Panc1 (cell line): ENCODE data around the gene WDR75. TPM values are rescaled to one million over a fixed set of nuclear protein-coding genes. Genes with fewer than 3 reads are reported as not detected.

Experiments
- ATAC-seq: fragments of 200-7000 bp; cut with Tn5 transposase; 2 replicates; pipeline ENCODE4 v1.9.1; 2020; ENCODE audit warnings: mild to moderate bottlenecking, moderate library complexity
- BruUV-seq: library from RNA; stranded (reverse); fragments of 400-500 nt; replicated peaks from 2 replicates; lab custom pipeline; 2021; lab: Mats Ljungman, UMichigan
- CTCF ChIA-PET: fragments of 300-600 bp; sonication (Branson Sonifier 250); formaldehyde crosslinking; loops from one replicate; lab custom pipeline; 2022; ENCODE audit warnings: antibody characterized with exemption; lab: Charles Lee
- POLR2A ChIA-PET: fragments of 300-600 bp; sonication (Branson Sonifier 250); formaldehyde crosslinking; loops from one replicate; lab custom pipeline; 2022; ENCODE audit warnings: antibody characterized with exemption; lab: Charles Lee
- DNase-seq: peaks from one replicate; pipeline ENCODE4 v3.0.0-alpha.2; 2010; ENCODE audit warnings: low read depth, low spot score
- H3K27ac ChIP-seq: 2 replicates; pipeline ENCODE4 v1.5.1; 2011; ENCODE audit warnings: mild to moderate bottlenecking, low read length, inconsistent platforms
- H3K27me3 ChIP-seq: fragments of 200-500 bp; sonication (Bioruptor generic); 2 replicates; pipeline ENCODE4 v1.6.0; 2014; ENCODE audit warnings: low read length, inconsistent platforms; ENCODE audit not compliant: control insufficient read depth, insufficient read depth
- H3K36me3 ChIP-seq: fragments of 200-500 bp; sonication (Bioruptor generic); 2 replicates; pipeline ENCODE4 v1.5.1; 2014; ENCODE audit warnings: inconsistent platforms, mild to moderate bottlenecking, low read length, moderate library complexity; ENCODE audit not compliant: control insufficient read depth, insufficient read depth
- H3K4me1 ChIP-seq: 2 replicates; pipeline ENCODE4 v1.5.1; 2011; ENCODE audit warnings: inconsistent platforms, mild to moderate bottlenecking, low read length, moderate library complexity; ENCODE audit not compliant: control insufficient read depth, insufficient read depth
- H3K4me3 ChIP-seq, 2 experiments: 2 replicates each; pipeline ENCODE4 v1.5.1; 2011 to 2012; ENCODE audit warnings: low read depth in 2 of 2, low read length in 2 of 2, mild to moderate bottlenecking in 2 of 2, inconsistent platforms in 1 of 2, moderate library complexity in 1 of 2
- H3K9me3 ChIP-seq: fragments of 200-500 bp; sonication (Bioruptor generic); 2 replicates; pipeline ENCODE4 v1.5.1; 2014; ENCODE audit warnings: low read depth, mild to moderate bottlenecking, inconsistent platforms, low read length, moderate library complexity; ENCODE audit not compliant: control insufficient read depth, insufficient read depth
- POLR2AphosphoS5 ChIP-seq: IDR thresholded peaks from 2 replicates; pipeline ENCODE4 v1.6.1; 2012; ENCODE audit warnings: mild to moderate bottlenecking, low read depth, low read length, moderate library complexity
- SIN3A ChIP-seq: IDR thresholded peaks from 2 replicates; pipeline ENCODE4 v1.6.1; 2012; ENCODE audit warnings: low read depth, mild to moderate bottlenecking, low read length, moderate library complexity, borderline replicate concordance; ENCODE audit not compliant: insufficient read depth
- TCF7L2 ChIP-seq: IDR thresholded peaks from 2 replicates; pipeline ENCODE4 v1.6.1; 2011; ENCODE audit warnings: mild to moderate bottlenecking, low read depth, low read length, inconsistent platforms
- in situ Hi-C: cut with HindIII; loops from 2 replicates; pipeline ENCODE4 v1.10.0; 2016; ENCODE audit warnings: low sequenced_read_pairs, low pct_unique_long_range_greater_than_20kb
- intact Hi-C: fragments of 100-400 bp; cut with micrococcal nuclease; formaldehyde crosslinking; loops from one replicate; pipeline ENCODE4 v1.10.0; 2022; ENCODE audit not compliant: unreplicated experiment
- total RNA-seq: library from RNA; stranded (reverse); gene quantifications from one replicate; pipeline ENCODE4 v1.2.1, GENCODE V29; 2021; ENCODE audit not compliant: unreplicated experiment
- TF ChIP-seq, protein P1 (sequence below): fragments of 450-650 bp; IDR thresholded peaks from 2 replicates; pipeline ENCODE4 v1.5.1; 2017; ENCODE audit warnings: mild to moderate bottlenecking
- TF ChIP-seq, protein P2 (sequence below), 2 experiments: IDR thresholded peaks; 2 replicates each; pipeline ENCODE4 v1.6.1; 2011 to 2012; ENCODE audit warnings: low read depth in 2 of 2, control low read depth in 1 of 2, low read length in 1 of 2, mild to moderate bottlenecking in 1 of 2, moderate library complexity in 1 of 2; ENCODE audit not compliant: insufficient read depth in 1 of 2

Gene WDR75
- total RNA-seq, 1 experiment from 2014 or later: 58.3 TPM

GRCh38 chr2:189499137-189499536 is 57.9 kb downstream of the WDR75 start:
- no peak for ATAC-seq
- no TSS peak for BruUV-seq
- POLR2A ChIA-PET: no interaction called here

DNA sequence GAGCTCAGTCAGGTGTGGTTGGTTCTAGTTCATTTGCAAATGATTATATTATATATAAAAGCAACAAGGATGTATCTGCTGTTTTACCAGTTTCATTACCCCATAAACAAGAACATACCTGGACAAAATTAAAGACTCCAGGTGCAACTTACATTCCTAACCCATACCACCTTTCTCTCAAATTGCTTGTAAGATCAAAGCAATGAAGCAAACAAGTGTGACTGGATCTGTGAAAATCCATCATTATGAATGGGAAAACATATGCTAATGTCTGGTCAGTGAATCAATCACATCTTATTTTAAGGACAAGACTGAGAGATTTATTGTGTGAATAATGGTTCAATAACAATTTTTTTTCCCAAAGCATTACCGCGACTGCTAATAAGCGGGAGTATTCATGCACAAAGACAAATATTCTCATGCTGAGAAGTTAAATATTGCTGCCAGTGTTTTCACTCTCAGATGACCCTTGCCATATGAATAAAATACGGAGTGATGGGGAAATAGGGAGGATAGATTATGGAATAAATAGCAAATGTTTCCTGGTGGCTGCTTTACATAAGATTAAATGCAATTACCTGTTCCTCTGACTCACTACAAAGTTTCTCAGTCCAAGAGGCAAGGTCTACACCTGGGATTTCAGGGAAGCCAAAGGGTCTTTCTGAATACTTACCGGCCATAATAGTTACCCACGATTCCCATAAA is 59.3 kb downstream of the WDR75 start:
- ChIA-PET CTCF (no interaction called here), POLR2A (no interaction called here)
- no peaks in the 10 kb centered on the region for H3K36me3 ChIP-seq
- no peaks in the 10 kb centered on the region for H3K4me1 ChIP-seq
- DNase-seq (no peak), ATAC-seq (no peak)
- H3K9me3 ChIP-seq: no peaks in the 10 kb centered on the region
- intact Hi-C loops: no loop called here
- in situ Hi-C loops: no loop called here
- TF ChIP-seq POLR2AphosphoS5 (no peak), SIN3A (no peak), TCF7L2 (no peak)
- TF ChIP-seq, protein P1, sequence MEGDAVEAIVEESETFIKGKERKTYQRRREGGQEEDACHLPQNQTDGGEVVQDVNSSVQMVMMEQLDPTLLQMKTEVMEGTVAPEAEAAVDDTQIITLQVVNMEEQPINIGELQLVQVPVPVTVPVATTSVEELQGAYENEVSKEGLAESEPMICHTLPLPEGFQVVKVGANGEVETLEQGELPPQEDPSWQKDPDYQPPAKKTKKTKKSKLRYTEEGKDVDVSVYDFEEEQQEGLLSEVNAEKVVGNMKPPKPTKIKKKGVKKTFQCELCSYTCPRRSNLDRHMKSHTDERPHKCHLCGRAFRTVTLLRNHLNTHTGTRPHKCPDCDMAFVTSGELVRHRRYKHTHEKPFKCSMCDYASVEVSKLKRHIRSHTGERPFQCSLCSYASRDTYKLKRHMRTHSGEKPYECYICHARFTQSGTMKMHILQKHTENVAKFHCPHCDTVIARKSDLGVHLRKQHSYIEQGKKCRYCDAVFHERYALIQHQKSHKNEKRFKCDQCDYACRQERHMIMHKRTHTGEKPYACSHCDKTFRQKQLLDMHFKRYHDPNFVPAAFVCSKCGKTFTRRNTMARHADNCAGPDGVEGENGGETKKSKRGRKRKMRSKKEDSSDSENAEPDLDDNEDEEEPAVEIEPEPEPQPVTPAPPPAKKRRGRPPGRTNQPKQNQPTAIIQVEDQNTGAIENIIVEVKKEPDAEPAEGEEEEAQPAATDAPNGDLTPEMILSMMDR: no peak
- TF ChIP-seq, protein P2, sequence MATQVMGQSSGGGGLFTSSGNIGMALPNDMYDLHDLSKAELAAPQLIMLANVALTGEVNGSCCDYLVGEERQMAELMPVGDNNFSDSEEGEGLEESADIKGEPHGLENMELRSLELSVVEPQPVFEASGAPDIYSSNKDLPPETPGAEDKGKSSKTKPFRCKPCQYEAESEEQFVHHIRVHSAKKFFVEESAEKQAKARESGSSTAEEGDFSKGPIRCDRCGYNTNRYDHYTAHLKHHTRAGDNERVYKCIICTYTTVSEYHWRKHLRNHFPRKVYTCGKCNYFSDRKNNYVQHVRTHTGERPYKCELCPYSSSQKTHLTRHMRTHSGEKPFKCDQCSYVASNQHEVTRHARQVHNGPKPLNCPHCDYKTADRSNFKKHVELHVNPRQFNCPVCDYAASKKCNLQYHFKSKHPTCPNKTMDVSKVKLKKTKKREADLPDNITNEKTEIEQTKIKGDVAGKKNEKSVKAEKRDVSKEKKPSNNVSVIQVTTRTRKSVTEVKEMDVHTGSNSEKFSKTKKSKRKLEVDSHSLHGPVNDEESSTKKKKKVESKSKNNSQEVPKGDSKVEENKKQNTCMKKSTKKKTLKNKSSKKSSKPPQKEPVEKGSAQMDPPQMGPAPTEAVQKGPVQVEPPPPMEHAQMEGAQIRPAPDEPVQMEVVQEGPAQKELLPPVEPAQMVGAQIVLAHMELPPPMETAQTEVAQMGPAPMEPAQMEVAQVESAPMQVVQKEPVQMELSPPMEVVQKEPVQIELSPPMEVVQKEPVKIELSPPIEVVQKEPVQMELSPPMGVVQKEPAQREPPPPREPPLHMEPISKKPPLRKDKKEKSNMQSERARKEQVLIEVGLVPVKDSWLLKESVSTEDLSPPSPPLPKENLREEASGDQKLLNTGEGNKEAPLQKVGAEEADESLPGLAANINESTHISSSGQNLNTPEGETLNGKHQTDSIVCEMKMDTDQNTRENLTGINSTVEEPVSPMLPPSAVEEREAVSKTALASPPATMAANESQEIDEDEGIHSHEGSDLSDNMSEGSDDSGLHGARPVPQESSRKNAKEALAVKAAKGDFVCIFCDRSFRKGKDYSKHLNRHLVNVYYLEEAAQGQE (IDR thresholded peaks at IDR 0.05; ENCODE audit: insufficient read depth in 1 of 2, low read depth in 2 of 2, low read length in 1 of 2): no peak
- no peak overlapping the region for H3K4me3 ChIP-seq
- H3K27ac ChIP-seq: no peak overlapping the region
- H3K27me3 ChIP-seq: no peaks in the 10 kb centered on the region; the same call in 1 of the 2 replicates
- no TSS peak for BruUV-seq

More at GRCh38 chr2:189499137-189499536, 57.9 kb downstream of the WDR75 start:
- CTCF ChIA-PET: no interaction called here
- intact Hi-C loops (no loop called here), in situ Hi-C loops (no loop called here)
- Histone ChIP-seq H3K27ac (no peak overlapping the region), H3K4me1 (no peaks in the 10 kb centered on the region), H3K27me3 (no peaks in the 10 kb centered on the region; the same call in 1 of the 2 replicates), H3K36me3 (no peaks in the 10 kb centered on the region), H3K9me3 (no peaks in the 10 kb centered on the region), H3K4me3 (no peak overlapping the region)
- TF ChIP-seq POLR2AphosphoS5: no peak
- TF ChIP-seq SIN3A: no peak
- TF ChIP-seq TCF7L2: no peak
- no peak for DNase-seq

- ChIA-PET CTCF (interaction anchor here (0.6 kb wide), 1 partner anchor 416 kb away, joined by 3 read pairs; no protein-coding TSS in a partner anchor), POLR2A (no interaction called here)
- Histone ChIP-seq H3K9me3 (no peaks in the 10 kb centered on the region), H3K4me3 (no peak overlapping the region), H3K27me3 (no peaks in the 10 kb centered on the region; the same call in 1 of the 2 replicates), H3K27ac (no peak overlapping the region), H3K36me3 (no peaks in the 10 kb centered on the region), H3K4me1 (no peaks in the 10 kb centered on the region)
- BruUV-seq: no TSS peak
- intact Hi-C loops (no loop called here), in situ Hi-C loops (no loop called here)
- DNase-seq (no peak), ATAC-seq (no peak)
- TF ChIP-seq POLR2AphosphoS5 (no peak), TCF7L2 (no peak), SIN3A (no peak)
- TF ChIP-seq, protein P1: no peak
- TF ChIP-seq, protein P2 (IDR thresholded peaks at IDR 0.05; ENCODE audit: insufficient read depth in 1 of 2, low read depth in 2 of 2, low read length in 1 of 2): no peak
Measured at GRCh38 chr2:189501487-189501886, 60.2 kb downstream of the WDR75 start.
